DMS53 (cell line): ENCODE data around the gene GRK5.

Experiments used
- DNase-seq: peaks from one replicate; lab custom pipeline; 2025; lab: John Stamatoyannopoulos, UW

Gene GRK5

GRCh38 chr10:119405520-119405807 is 198.1 kb downstream of the GRK5 start:
- no peak for DNase-seq

DNA sequence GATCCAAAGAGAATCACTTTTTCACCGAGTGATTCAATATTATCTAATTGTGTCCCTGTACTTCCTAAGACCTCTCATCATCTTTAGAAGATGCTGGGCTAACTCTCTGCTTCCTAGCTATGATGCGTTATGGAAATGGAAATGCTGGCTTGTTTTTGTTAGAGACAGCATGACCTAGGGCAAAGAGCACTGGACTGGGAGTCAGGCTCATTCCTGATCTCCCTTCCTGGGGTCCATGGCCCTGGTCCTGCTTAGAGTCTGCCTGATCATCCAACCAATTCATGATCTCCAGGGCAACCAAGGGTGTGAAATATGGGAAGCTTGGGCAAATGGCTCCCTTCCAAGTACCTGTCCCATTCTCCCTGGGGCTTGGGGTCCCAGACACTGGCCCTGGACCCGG is 198.8 kb downstream of the GRK5 start:
- no peak for DNase-seq

GRCh38 chr10:119406601-119407253 is 199.4 kb downstream of the GRK5 start:
- no peak for DNase-seq

DNA sequence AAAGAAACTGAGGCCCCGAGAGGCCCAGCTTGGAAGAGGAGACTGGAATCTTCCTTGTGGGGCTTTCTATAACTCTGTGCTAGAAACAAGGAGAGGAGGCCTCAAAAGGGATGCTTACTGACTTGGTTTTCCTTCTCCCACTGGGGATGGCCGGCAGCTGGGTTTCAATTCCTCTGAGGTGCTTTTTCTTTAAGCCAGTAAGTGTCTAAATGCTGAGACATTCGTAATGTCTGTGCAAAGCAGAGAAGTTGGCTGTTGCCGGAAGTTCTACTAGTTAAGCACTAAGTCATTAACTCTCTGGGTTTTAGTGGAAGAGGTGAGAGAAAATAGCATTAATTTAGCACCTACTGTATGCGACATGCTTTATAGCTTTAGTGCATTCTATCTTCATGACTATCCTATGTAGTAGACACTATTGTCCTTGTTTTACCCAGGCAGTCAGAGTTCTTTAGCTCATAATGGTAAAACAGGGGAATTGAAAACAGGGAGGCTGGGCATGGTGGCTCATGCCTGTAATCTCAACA is 199.9 kb downstream of the GRK5 start:
- DNase-seq, result no peak

DNA sequence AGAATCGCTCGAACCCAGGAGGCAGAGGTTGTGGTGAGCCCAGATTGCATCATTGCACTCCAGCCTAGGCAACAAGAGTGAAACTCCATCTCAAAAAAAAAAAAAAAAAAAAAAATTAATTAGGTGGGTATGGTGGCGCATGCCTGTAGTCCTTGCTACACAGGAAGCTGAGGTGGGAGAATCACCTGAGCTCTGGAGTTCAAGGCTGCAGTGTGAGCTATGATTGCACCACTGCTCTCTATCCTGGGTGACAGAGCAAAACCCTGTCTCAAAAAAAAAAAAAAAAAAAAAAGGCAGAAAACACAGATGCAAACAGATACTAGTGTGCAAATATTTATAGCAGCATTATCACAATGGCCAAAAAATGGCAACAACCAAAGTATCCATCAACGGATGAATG is 200.7 kb downstream of the GRK5 start:
- DNase-seq, result no peak

DNA sequence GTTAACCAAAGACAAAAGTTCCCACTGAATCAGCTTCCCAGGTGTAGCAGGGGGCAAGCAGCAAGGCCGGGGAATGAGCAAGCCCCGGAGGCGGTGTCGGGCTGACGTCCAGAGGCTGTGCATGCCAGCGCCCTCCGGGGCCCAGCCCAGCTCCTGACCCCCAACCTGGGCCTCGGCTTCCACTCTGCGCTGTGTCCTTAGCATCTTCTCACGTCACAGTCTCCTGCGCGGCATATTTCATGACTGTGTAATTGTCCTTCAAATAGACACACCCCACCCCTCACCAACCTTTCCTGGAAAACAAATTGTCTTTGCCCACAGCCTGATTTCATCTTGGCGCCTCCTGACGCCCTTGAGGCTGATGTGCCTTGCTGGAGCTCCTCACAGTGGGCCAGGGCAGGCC is 201.6 kb downstream of the GRK5 start:
- DNase-seq, result no peak

- DNase-seq, result no peak
Observed at GRCh38 chr10:119409385-119409784, 202.0 kb downstream of the GRK5 start.

GRCh38 chr10:119409906-119410305 is 202.5 kb downstream of the GRK5 start:
- DNase-seq, result no peak

GRCh38 chr10:119410361-119411116 is 203.2 kb downstream of the GRK5 start:
- DNase-seq, result no peak

- DNase-seq, result no peak
Observed at GRCh38 chr10:119412244-119413092, 205.1 kb downstream of the GRK5 start.

GRCh38 chr10:119413093-119413453 is 205.7 kb downstream of the GRK5 start:
- no peak for DNase-seq

DNA sequence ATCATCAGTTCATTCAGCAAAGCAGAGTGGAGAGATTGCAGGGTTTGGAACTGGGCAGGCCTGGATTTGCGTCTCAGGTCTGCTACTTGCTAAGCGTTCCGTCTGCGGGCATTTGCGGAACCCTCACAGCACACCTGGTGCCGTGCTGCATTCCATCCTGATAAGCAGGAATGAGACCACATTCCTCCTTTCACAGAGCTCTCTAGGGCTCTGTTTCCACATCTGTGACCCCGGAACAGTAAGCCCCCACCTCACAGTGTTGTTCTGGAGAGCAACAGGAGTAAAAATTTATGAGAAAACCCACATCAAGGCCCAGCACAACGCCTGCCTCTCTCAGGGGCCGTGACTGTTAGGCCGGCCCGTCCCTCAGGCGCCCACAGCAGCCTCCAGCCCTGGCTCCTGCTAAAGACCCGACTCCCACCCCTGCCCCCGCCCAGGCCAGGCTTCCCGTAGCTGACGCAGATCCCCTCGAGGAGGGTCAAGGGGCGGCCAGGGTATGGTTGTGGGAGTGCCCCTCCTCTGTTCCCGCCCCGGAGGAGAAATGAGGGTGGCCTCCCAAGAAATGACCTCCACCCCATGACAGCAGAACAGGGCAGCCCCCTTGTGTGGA is 206.2 kb downstream of the GRK5 start:
- no peak for DNase-seq

DNA sequence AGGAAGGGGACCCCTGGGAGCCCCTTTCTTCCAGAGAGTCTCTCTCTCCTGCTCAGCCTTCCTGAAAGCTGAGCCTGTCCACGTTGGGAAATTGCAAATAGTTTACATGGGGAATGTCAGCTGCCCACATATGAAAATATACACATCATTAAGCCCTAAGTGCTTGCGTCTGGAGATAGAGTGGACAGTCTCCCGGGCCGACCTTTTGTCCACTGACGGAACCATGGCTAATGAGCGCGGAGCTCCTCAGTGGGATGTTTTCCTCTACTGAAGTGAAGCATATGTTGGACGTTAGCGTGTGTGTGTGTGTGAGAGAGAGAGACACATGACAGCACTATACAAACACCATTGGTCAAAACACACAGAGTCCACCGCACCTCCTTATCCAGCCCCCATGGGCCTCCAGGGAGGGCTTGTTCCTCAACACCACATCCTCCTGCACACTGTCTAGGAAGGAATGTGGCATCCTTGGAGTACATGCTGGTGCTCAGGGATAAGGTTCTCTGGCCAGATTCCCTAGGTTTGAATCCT is 206.8 kb downstream of the GRK5 start:
- DNase-seq, result no peak

- DNase-seq, result no peak
Observed at GRCh38 chr10:119415121-119415520, 207.8 kb downstream of the GRK5 start.

- DNase-seq, result no peak
Observed at GRCh38 chr10:119415536-119416503, 208.4 kb downstream of the GRK5 start.

DNA sequence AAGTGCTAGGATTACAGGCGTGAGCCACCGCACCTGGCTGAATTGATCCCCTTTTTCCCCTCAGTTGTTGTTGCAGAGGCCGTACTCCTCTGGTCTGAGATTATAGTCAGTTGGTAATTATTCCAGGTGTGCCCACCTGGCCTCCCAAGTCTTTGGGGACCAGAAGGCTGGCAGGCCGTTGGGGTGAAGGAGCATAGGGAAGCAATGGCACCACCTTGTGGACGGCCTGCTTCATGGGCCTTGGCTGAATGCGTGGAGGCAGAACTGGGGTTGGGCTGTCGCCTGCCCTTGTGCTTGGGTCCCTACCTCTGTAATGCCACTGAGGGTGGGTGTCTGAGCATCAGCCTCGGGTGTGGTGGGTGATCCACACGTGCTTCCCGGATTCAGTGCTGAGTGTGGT is 209.5 kb downstream of the GRK5 start:
- peak; percentile 79 for DNase-seq

DNA sequence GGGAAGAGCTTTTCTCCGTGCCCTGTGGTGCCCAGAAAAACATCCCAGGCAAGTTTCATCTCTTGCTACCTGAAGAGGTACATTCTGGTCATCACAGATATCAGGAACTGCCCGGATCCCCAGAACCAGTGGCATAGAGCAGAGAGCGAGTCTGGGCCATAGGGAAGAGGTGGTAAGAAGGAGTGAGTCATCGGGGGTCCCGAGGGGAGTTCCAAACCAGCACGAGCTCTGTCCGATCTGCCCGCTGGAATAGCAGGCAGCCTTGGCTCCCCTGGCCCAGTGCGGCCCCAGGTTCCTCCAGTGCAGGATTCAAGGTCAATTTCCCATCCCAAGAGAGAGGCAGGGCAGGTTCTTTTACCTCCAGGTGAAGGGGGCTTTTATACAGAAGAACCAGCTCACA is 210.5 kb downstream of the GRK5 start:
- DNase-seq, result no peak

DNA sequence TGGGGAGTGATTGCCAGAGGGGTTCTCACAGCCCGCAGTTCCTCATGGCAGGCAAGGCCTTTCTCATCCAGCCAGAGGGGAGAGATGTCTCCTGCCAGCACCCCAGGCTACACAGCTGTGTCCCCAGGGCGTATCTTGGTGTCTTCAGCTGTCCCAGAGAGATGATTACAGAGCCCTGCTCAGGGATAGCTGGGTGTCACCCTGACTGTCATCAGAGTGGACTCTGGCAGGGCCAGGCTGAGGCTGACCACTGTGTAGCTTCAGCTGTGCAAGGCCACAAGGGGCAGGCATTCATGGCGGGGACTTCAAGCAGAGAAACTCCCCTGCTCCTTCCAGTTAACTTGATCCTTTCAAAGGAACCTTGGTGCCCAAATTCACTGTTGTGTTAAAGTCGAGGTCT is 211.0 kb downstream of the GRK5 start:
- DNase-seq, result no peak

GRCh38 chr10:119419931-119420330 is 212.6 kb downstream of the GRK5 start:
- DNase-seq, result no peak

GRCh38 chr10:119420950-119421875 is 213.8 kb downstream of the GRK5 start:
- DNase-seq, result no peak
